H9 (cell line): Measurements from ENCODE around the gene KRT40. TPM values are rescaled to one million over a fixed set of nuclear protein-coding genes. Genes with fewer than 3 reads are reported as not detected.

Source experiments
- DNase-seq: peaks from one replicate; pipeline ENCODE4 v3.0.0-alpha.2; 2017
- H2AFZ ChIP-seq: one replicate; pipeline ENCODE4 v1.6.1; 2013; ENCODE audit warnings: mild to moderate bottlenecking, low read length, control low read depth, moderate library complexity
- H2AK5ac ChIP-seq: 2 replicates; pipeline ENCODE4 v1.6.1; 2013; ENCODE audit warnings: low read length, control low read depth, mixed read lengths; ENCODE audit not compliant: insufficient read length
- H2BK120ac ChIP-seq: one replicate; pipeline ENCODE4 v1.6.1; 2013; ENCODE audit warnings: low read depth, mild to moderate bottlenecking, low read length, control low read depth, inconsistent platforms; ENCODE audit not compliant: poor library complexity, severe bottlenecking
- H2BK12ac ChIP-seq: 2 replicates; pipeline ENCODE4 v1.6.1; 2013; ENCODE audit warnings: low read length, control low read depth, mixed read lengths, low read depth; ENCODE audit not compliant: insufficient read length
- H2BK15ac ChIP-seq: 2 replicates; pipeline ENCODE4 v1.6.1; 2013; ENCODE audit warnings: low read depth, low read length, control low read depth
- H2BK20ac ChIP-seq: one replicate; pipeline ENCODE4 v1.6.1; 2013; ENCODE audit warnings: low read depth, mild to moderate bottlenecking, low read length, control low read depth, inconsistent platforms; ENCODE audit not compliant: poor library complexity, severe bottlenecking
- H2BK5ac ChIP-seq: 2 replicates; pipeline ENCODE4 v1.6.1; 2013; ENCODE audit warnings: low read length, control low read depth, mixed read lengths; ENCODE audit not compliant: insufficient read length
- H3K14ac ChIP-seq: 2 replicates; pipeline ENCODE4 v1.6.1; 2013; ENCODE audit warnings: low read length, control low read depth; ENCODE audit not compliant: insufficient read depth
- H3K18ac ChIP-seq: 2 replicates; pipeline ENCODE4 v1.6.1; 2013; ENCODE audit warnings: low read depth, mild to moderate bottlenecking, mixed read lengths, low read length, control low read depth; ENCODE audit not compliant: insufficient read length
- H3K23ac ChIP-seq: 2 replicates; pipeline ENCODE4 v1.6.1; 2013; ENCODE audit warnings: low read length, control low read depth, mixed read lengths, low read depth; ENCODE audit not compliant: insufficient read length
- H3K23me2 ChIP-seq: 2 replicates; pipeline ENCODE4 v1.6.1; 2013; ENCODE audit warnings: low read depth, mild to moderate bottlenecking, mixed read lengths, low read length, control low read depth; ENCODE audit not compliant: insufficient read length, poor library complexity, severe bottlenecking
- H3K27ac ChIP-seq: 2 replicates; pipeline ENCODE4 v1.5.1; 2013; ENCODE audit warnings: low read length, control low read depth, mixed read lengths, low read depth; ENCODE audit not compliant: insufficient read length
- H3K27me3 ChIP-seq: 2 replicates; pipeline ENCODE4 v1.6.1; 2013; ENCODE audit warnings: low read length, control low read depth, inconsistent platforms; ENCODE audit not compliant: insufficient read depth
- H3K4ac ChIP-seq: 2 replicates; pipeline ENCODE4 v1.6.1; 2013; ENCODE audit warnings: low read depth, mild to moderate bottlenecking, control low read depth, inconsistent platforms, low read length, moderate library complexity
- H3K4me1 ChIP-seq: 2 replicates; pipeline ENCODE4 v1.6.1; 2013; ENCODE audit warnings: low read length, control low read depth, inconsistent platforms; ENCODE audit not compliant: insufficient read depth
- H3K4me2 ChIP-seq: 2 replicates; pipeline ENCODE4 v1.6.1; 2013; ENCODE audit warnings: low read length, control low read depth, mixed read lengths; ENCODE audit not compliant: insufficient read length, insufficient read depth
- H3K56ac ChIP-seq: 2 replicates; pipeline ENCODE4 v1.6.1; 2013; ENCODE audit warnings: low read depth, mild to moderate bottlenecking, mixed read lengths, low read length, control low read depth; ENCODE audit not compliant: insufficient read length
- H3K79me1 ChIP-seq: 2 replicates; pipeline ENCODE4 v1.6.1; 2013; ENCODE audit warnings: low read depth, mild to moderate bottlenecking, moderate library complexity, low read length, control low read depth, inconsistent platforms; ENCODE audit not compliant: insufficient read depth, poor library complexity, severe bottlenecking
- H3K79me2 ChIP-seq: 2 replicates; pipeline ENCODE4 v1.6.1; 2013; ENCODE audit warnings: low read length, control low read depth, inconsistent platforms; ENCODE audit not compliant: insufficient read depth
- H3K9ac ChIP-seq: 2 replicates; pipeline ENCODE4 v1.6.1; 2013; ENCODE audit warnings: low read length, control low read depth, mixed read lengths; ENCODE audit not compliant: insufficient read length; ENCODE audit errors: extremely low read depth
- H3K9me3 ChIP-seq: one replicate; pipeline ENCODE4 v1.6.1; 2013; ENCODE audit warnings: low read depth, low read length, inconsistent platforms; ENCODE audit not compliant: control insufficient read depth
- H3T11ph ChIP-seq: one replicate; pipeline ENCODE4 v1.6.1; 2013; ENCODE audit warnings: mild to moderate bottlenecking, low read length, control low read depth, inconsistent platforms
- H4K20me1 ChIP-seq: one replicate; pipeline ENCODE4 v1.6.1; 2013; ENCODE audit not compliant: control insufficient read depth, insufficient read length, insufficient read depth
- H4K5ac ChIP-seq: 2 replicates; pipeline ENCODE4 v1.6.1; 2013; ENCODE audit warnings: low read depth, mild to moderate bottlenecking, mixed read lengths, low read length, control low read depth; ENCODE audit not compliant: insufficient read length
- H4K8ac ChIP-seq: replicated peaks from 2 replicates; pipeline ENCODE4 v1.6.1; 2013; ENCODE audit warnings: low read length, control low read depth, mixed read lengths, low read depth; ENCODE audit not compliant: insufficient read length
- H4K91ac ChIP-seq: 2 replicates; pipeline ENCODE4 v1.6.1; 2013; ENCODE audit warnings: low read depth, mild to moderate bottlenecking, moderate library complexity, mixed read lengths, low read length, control low read depth; ENCODE audit not compliant: insufficient read length
- H3K27ac Mint-ChIP-seq, 3 experiments: 2 replicates in 2 of 3; 3 replicates in 1 of 3; pipeline ENCODE4 v1.8.0; 2020 to 2021; ENCODE audit warnings: mixed read lengths in 3 of 3, mild to moderate bottlenecking in 1 of 3, moderate library complexity in 1 of 3
- H3K27me3 Mint-ChIP-seq: 2 replicates; pipeline ENCODE4 v1.8.0; 2021; ENCODE audit warnings: low read depth, mild to moderate bottlenecking, moderate library complexity, mixed read lengths
- H3K36me3 Mint-ChIP-seq, 3 experiments: 2 replicates in 2 of 3; 3 replicates in 1 of 3; pipeline ENCODE4 v1.8.0; 2020 to 2021; ENCODE audit warnings: low read depth in 3 of 3, mixed read lengths in 3 of 3; ENCODE audit not compliant: insufficient read depth in 1 of 3
- H3K4me1 Mint-ChIP-seq, 2 experiments: 2 replicates each; pipeline ENCODE4 v1.8.0; 2020; ENCODE audit warnings: mixed read lengths in 2 of 2
- H3K4me3 Mint-ChIP-seq, 2 experiments: 2 replicates in 1 of 2; 3 replicates in 1 of 2; pipeline ENCODE4 v1.8.0; 2020 to 2021; ENCODE audit warnings: mild to moderate bottlenecking in 2 of 2, mixed read lengths in 2 of 2, moderate library complexity in 1 of 2
- H3K9me3 Mint-ChIP-seq, 2 experiments: 2 replicates in 1 of 2; 3 replicates in 1 of 2; pipeline ENCODE4 v1.8.0; 2020; ENCODE audit warnings: mild to moderate bottlenecking in 2 of 2, mixed read lengths in 2 of 2, moderate library complexity in 1 of 2
- CTCF ChIP-seq: fragments of 200-600 bp; sonication (generic); conservative IDR thresholded peaks from 3 replicates; pipeline ENCODE4 v1.8.0; 2021; ENCODE audit warnings: antibody characterized with exemption, mild to moderate bottlenecking
- WGBS: extraction: QIAGEN DNeasy Blood & Tissue Kit; methylation state at CpG from one replicate; pipeline ENCODE4 v1.1.7; 2013; ENCODE audit warnings: missing lambda C conversion rate, low lambda C conversion rate, mixed read lengths; ENCODE audit not compliant: insufficient read length; ENCODE audit errors: extremely low coverage; 5-methylcytosine and 5-hydroxymethylcytosine counted together
- total RNA-seq: library from RNA; stranded (reverse); gene quantifications from 2 replicates; pipeline ENCODE4 v1.2.1, GENCODE V29; 2021

The KRT40 gene
- total RNA-seq, 1 experiment from 2014 or later = not detected

GRCh38 chr17:41013181-41013580, 29.1 kb upstream of the KRT40 start:
- Histone ChIP-seq H4K8ac (no peak overlapping the region), H4K91ac (no peak overlapping the region), H3K23me2 (no peaks in the 10 kb centered on the region), H3K79me2 (no peaks in the 10 kb centered on the region), H2AFZ (no peak overlapping the region), H3K79me1 (no peaks in the 10 kb centered on the region), H2BK5ac (no peak overlapping the region), H3K9me3 (no peaks in the 10 kb centered on the region), H3K4ac (no peak overlapping the region), H3K27me3 (no peaks in the 10 kb centered on the region), H3K18ac (no peak overlapping the region), H2BK120ac (no peak overlapping the region), H4K5ac (no peak overlapping the region), H3K14ac (no peak overlapping the region), H2BK12ac (no peak overlapping the region), H3T11ph (no peak overlapping the region), H2AK5ac (no peak overlapping the region), H3K9ac (no peak overlapping the region), H3K4me1 (no peaks in the 10 kb centered on the region; the same call in 1 of the 2 replicates), H3K27ac (no peak overlapping the region), H2BK15ac (no peak overlapping the region), H2BK20ac (no peak overlapping the region), H3K23ac (no peak overlapping the region), H3K4me2 (no peak overlapping the region), H4K20me1 (no peaks in the 10 kb centered on the region), H3K56ac (no peak overlapping the region)
- Mint-ChIP-seq H3K9me3 (no peaks in the 10 kb centered on the region), H3K27me3 (no peaks in the 10 kb centered on the region), H3K36me3 (no peaks in the 10 kb centered on the region), H3K4me1 (peaks cover 17 to 19% of the 10 kb centered on the region in 2 experiments), H3K4me3 (no peak overlapping the region), H3K27ac (no peak overlapping the region)
- no peak for TF ChIP-seq CTCF
- DNase-seq = no peak
- WGBS = no CpG with 5 or more reads among the region's 3 CpGs
